ENCODE measurements around the gene NUPR1.

NUPR1 gene

DNA sequence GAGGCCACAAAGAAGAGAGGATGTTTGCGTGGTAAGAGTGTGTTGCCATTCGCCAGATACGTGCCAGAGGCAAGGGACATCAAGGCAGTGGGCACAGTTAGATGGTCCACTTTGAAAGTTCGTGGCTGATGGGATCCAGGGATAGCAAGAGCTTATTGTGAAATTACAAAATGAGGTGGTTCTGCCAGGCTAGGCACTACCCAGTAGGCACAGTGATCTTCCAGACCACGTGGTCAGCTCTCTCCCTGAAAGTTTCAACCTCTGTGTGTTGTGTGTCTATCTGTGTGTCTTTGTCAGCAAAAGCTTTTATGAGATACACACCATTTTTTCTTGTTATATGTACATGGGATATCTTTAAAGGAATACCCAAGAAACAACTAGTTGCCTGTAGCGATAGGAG is 24.4 kb upstream of the NUPR1 start:
- ChIA-PET CTCF (no interaction called here), POLR2A (no interaction called here)
- no peak for DNase-seq (ENCODE audit: extremely low spot score)
- TF ChIP-seq HDGF (IDR thresholded peaks at IDR 0.05; ENCODE audit: borderline replicate concordance) (no peak), ELF4 (IDR thresholded peaks at IDR 0.05) (no peak)

DNA sequence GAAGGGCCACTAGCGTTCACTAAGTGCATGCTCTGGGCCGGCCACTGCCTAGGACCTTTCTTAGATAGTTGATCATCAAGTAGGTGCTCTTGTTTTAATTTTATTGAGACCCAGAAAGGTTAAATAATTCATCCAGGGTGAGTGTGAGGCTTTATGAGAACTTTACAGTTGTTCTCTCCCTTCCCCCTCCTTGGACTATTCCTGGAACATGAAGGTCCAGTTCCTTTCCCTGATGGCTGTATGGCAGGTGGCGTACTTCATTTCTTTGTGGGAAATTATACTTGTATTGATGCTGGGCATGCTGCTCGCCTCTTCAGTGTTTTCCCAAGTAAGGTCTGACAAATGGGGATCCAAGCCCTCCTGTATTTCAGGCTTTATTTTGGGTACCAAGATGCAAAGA is 23.4 kb upstream of the NUPR1 start:
- ChIA-PET CTCF (no interaction called here), POLR2A (no interaction called here)
- TF ChIP-seq FOXK2 (IDR thresholded peaks at IDR 0.05) (no peak), BHLHE40 (IDR thresholded peaks at IDR 0.05; ENCODE audit: borderline replicate concordance) (no peak), FOXA1 (IDR thresholded peaks at IDR 0.05) (no peak), FOXM1 (IDR thresholded peaks at IDR 0.05; ENCODE audit: borderline replicate concordance) (no peak), NFRKB (IDR thresholded peaks at IDR 0.05) (no peak), LEF1 (IDR thresholded peaks at IDR 0.05; ENCODE audit: borderline replicate concordance) (no peak), ARNT (IDR thresholded peaks at IDR 0.05) (no peak), HDGF (IDR thresholded peaks at IDR 0.05; ENCODE audit: borderline replicate concordance) (no peak), ELF4 (IDR thresholded peaks at IDR 0.05) (no peak), ZNF384 (IDR thresholded peaks at IDR 0.05) (no peak)
- no peak for DNase-seq (ENCODE audit: extremely low spot score)

DNA sequence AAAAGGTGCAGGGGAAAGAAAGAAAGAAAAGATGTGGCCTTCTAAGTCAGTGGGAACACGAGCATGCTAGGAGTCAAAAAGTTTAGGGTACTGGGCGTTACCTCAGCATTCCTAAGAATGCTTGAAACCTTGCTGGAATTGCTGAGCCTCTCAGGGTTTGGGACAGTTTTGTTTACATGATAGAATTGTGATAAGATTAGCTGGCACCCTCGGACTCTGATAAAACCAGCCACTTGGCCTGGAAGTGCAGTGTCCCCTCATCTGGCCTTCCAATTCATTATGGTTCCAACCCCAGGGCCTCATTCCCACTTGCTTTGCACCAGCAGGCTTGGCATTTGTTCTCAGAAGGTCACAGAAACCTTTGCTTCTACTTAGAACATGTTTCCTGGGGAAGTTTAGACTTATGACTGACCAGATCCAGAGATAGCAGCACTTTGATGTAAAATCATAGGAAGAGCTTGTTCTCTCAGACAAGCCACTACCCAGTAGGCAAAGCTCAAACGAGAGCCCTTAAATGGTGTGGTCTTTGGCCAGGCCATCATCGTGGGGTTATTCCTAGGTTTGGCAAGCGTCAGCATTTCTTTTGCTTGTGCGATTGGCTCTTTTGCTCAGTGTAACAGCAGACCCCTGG is 22.9 kb upstream of the NUPR1 start:
- POLR2A ChIA-PET = no interaction called here
- CTCF ChIA-PET = no interaction called here
- DNase-seq (ENCODE audit: extremely low spot score) = no peak
- TF ChIP-seq ARNT (IDR thresholded peaks at IDR 0.05) (no peak), TARDBP (IDR thresholded peaks at IDR 0.05) (no peak), HDGF (IDR thresholded peaks at IDR 0.05; ENCODE audit: borderline replicate concordance) (no peak), ZNF384 (IDR thresholded peaks at IDR 0.05) (no peak), LEF1 (IDR thresholded peaks at IDR 0.05; ENCODE audit: borderline replicate concordance) (no peak), BHLHE40 (IDR thresholded peaks at IDR 0.05; ENCODE audit: borderline replicate concordance) (no peak), ELF4 (IDR thresholded peaks at IDR 0.05) (no peak), FOXK2 (IDR thresholded peaks at IDR 0.05) (no peak), L3MBTL2 (conservative IDR thresholded peaks at IDR 0.05) (no peak)

DNA sequence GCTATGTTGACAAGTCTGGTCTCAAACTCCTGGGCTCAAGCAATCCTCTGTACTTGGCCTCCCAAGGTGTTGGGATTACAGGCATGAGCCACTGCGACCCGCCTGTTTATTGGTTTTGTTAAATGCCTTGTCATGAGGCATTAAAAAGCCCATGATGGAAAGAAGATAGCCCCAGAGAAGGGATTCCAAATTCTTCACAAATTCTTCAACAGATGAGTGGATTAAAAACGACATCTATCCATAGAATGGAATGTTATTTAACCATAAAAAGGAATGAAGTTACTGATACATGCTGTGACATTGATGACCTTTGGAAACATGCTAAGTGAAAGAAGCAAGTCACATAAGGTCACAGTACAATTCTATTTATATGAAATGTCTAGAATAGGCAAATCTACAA is 19.7 kb upstream of the NUPR1 start:
- TF ChIP-seq ZNF384 (IDR thresholded peaks at IDR 0.05) (no peak), CTBP1 (IDR thresholded peaks at IDR 0.05; ENCODE audit: borderline replicate concordance) (no peak), LEF1 (IDR thresholded peaks at IDR 0.05; ENCODE audit: borderline replicate concordance) (no peak), FOXA1 (IDR thresholded peaks at IDR 0.05) (no peak), L3MBTL2 (conservative IDR thresholded peaks at IDR 0.05) (no peak), ARNT (IDR thresholded peaks at IDR 0.05) (no peak), FOXM1 (IDR thresholded peaks at IDR 0.05; ENCODE audit: borderline replicate concordance) (no peak), FOXK2 (IDR thresholded peaks at IDR 0.05) (no peak), HDGF (IDR thresholded peaks at IDR 0.05; ENCODE audit: borderline replicate concordance) (no peak), BHLHE40 (IDR thresholded peaks at IDR 0.05; ENCODE audit: borderline replicate concordance) (no peak), SP1 (IDR thresholded peaks at IDR 0.05) (no peak), NFRKB (IDR thresholded peaks at IDR 0.05) (no peak), SUZ12 (IDR thresholded peaks at IDR 0.05) (no peak), TARDBP (IDR thresholded peaks at IDR 0.05) (no peak), ELF4 (IDR thresholded peaks at IDR 0.05) (no peak)
- TF ChIP-seq, protein P1, sequence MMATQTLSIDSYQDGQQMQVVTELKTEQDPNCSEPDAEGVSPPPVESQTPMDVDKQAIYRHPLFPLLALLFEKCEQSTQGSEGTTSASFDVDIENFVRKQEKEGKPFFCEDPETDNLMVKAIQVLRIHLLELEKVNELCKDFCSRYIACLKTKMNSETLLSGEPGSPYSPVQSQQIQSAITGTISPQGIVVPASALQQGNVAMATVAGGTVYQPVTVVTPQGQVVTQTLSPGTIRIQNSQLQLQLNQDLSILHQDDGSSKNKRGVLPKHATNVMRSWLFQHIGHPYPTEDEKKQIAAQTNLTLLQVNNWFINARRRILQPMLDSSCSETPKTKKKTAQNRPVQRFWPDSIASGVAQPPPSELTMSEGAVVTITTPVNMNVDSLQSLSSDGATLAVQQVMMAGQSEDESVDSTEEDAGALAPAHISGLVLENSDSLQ (IDR thresholded peaks at IDR 0.05) = no peak
- POLR2A ChIA-PET = no interaction called here
- CTCF ChIA-PET = no interaction called here
- DNase-seq (ENCODE audit: extremely low spot score) = no peak

DNA sequence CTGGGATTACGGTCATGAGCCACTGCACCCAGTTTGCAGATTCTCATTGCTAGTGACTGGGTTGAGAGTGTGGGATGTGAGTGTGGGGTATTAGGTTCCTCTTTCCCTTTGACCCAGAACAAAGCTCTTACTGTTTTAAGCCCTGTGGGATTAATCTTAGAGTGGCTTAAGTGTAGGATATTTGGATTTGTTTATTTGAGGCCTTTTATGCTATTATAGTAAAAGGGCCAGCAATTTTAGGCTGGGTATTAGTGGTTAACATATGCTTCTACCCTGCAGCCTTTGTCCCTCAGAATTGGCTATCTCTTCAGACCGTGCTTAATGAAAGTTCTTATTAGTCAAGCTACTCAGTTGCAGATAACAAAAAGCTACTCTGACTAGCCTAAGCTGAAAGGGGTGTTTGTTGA is 18.1 kb upstream of the NUPR1 start:
- no peak for DNase-seq (ENCODE audit: extremely low spot score)
- POLR2A ChIA-PET = no interaction called here
- no peak for TF ChIP-seq SP1 (IDR thresholded peaks at IDR 0.05)
- TF ChIP-seq TARDBP (IDR thresholded peaks at IDR 0.05) = no peak
- TF ChIP-seq NFRKB (IDR thresholded peaks at IDR 0.05) = no peak
- no peak for TF ChIP-seq BHLHE40 (IDR thresholded peaks at IDR 0.05; ENCODE audit: borderline replicate concordance)
- TF ChIP-seq FOXM1 (IDR thresholded peaks at IDR 0.05; ENCODE audit: borderline replicate concordance) = no peak
- TF ChIP-seq, protein P1 (IDR thresholded peaks at IDR 0.05) = no peak
- TF ChIP-seq ZNF384 (IDR thresholded peaks at IDR 0.05) = no peak
- no peak for TF ChIP-seq CTBP1 (IDR thresholded peaks at IDR 0.05; ENCODE audit: borderline replicate concordance)
- TF ChIP-seq FOXA1 (IDR thresholded peaks at IDR 0.05) = no peak
- no peak for TF ChIP-seq FOXK2 (IDR thresholded peaks at IDR 0.05)
- TF ChIP-seq SUZ12 (IDR thresholded peaks at IDR 0.05) = no peak
- no peak for TF ChIP-seq LEF1 (IDR thresholded peaks at IDR 0.05; ENCODE audit: borderline replicate concordance)
- no peak for TF ChIP-seq L3MBTL2 (conservative IDR thresholded peaks at IDR 0.05)
- no peak for TF ChIP-seq ELF4 (IDR thresholded peaks at IDR 0.05)
- no peak for TF ChIP-seq ARNT (IDR thresholded peaks at IDR 0.05)
- CTCF ChIA-PET = no interaction called here

DNA sequence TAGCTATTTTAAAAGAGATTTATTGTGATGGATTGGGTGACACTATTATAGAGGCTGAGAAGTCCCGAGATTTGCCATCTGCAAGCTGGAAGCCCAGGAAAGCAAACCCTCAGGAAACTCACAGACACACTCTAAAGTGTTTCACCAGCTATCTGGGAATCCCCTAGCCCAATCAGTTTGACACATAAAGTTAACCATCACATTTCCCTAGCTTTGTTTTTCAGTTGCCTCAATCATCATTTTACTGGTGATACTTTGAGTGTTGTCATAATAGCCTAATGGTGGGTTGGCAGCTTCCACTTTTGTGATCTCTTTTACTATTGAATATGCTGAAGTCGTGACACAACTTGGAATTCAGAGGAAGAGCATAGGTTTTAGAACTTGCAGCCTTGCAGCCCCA is 16.8 kb upstream of the NUPR1 start:
- ChIA-PET CTCF (no interaction called here), POLR2A (interaction anchor here (1.3 kb wide), 1 partner anchor 55 kb away, joined by 3 read pairs; the partner anchor contains the start of gene SULT1A1)
- no peak for DNase-seq (ENCODE audit: extremely low spot score)
- no peak for TF ChIP-seq BHLHE40 (IDR thresholded peaks at IDR 0.05; ENCODE audit: borderline replicate concordance)
- TF ChIP-seq LEF1 (IDR thresholded peaks at IDR 0.05; ENCODE audit: borderline replicate concordance) = no peak
